Measurements from ENCODE around the gene TMTC4. TPM values are rescaled to one million over a fixed set of nuclear protein-coding genes. Genes with fewer than 3 reads are reported as not detected.

TMTC4 gene
- total RNA-seq, 1 donor from 2014 or later = 6.2 TPM

- H3K27ac ChIP-seq (replicated peaks) = no peak overlapping the region
- peaks cover 6% of the 10 kb centered on the region for H3K27me3 ChIP-seq (ENCODE audit: low read depth)
- H3K36me3 ChIP-seq = no peaks in the 10 kb centered on the region
- peaks cover 1% of the 10 kb centered on the region for H3K4me1 ChIP-seq
- DNase-seq = no peak
- no peaks in the 10 kb centered on the region for H3K9me3 ChIP-seq (replicated peaks)
- no peak for TF ChIP-seq CTCF (IDR thresholded peaks at IDR 0.05; ENCODE audit: borderline replicate concordance)
- H3K4me3 ChIP-seq = no peak overlapping the region
- intact Hi-C loops (cut with micrococcal nuclease) = no loop called here
These were observed 80.3 kb downstream of the TMTC4 start for GRCh38 chr13:100594255-100594654.

GRCh38 chr13:100589178-100589725 lies 85.3 kb downstream of the TMTC4 start:
- no peak overlapping the region for H3K27ac ChIP-seq (replicated peaks)
- DNase-seq = no peak
- intact Hi-C loops (cut with micrococcal nuclease) = no loop called here

GRCh38 chr13:100588331-100589177 lies 86.0 kb downstream of the TMTC4 start, which contains the start of gene GGACT:
Gene GGACT, minus strand, starts transcription at chr13:100588789. Its CDS starts 56,198 bp downstream, at chr13:100532591.
- H3K4me1 ChIP-seq = peaks cover 19% of the 10 kb centered on the region
- intact Hi-C loops (cut with micrococcal nuclease) = no loop called here
- no peaks in the 10 kb centered on the region for H3K9me3 ChIP-seq (replicated peaks)
- peak within 1 kb of the TSS; percentile 74 for H3K4me3 ChIP-seq
- H3K27me3 ChIP-seq (ENCODE audit: low read depth) = no peaks in the 10 kb centered on the region
- H3K36me3 ChIP-seq = no peaks in the 10 kb centered on the region
- DNase-seq = peak; percentile 70
- H3K27ac ChIP-seq (replicated peaks) = peak within 1 kb of the TSS; percentile 77
- peak; percentile 84 for TF ChIP-seq CTCF (IDR thresholded peaks at IDR 0.05; ENCODE audit: borderline replicate concordance)

More at GRCh38 chr13:100589178-100589725, 85.3 kb downstream of the TMTC4 start:
- H3K27me3 ChIP-seq (ENCODE audit: low read depth) = no peaks in the 10 kb centered on the region
- no peak for TF ChIP-seq CTCF (IDR thresholded peaks at IDR 0.05; ENCODE audit: borderline replicate concordance)
- peak overlapping the region; percentile 74 for H3K4me3 ChIP-seq
- H3K4me1 ChIP-seq = peaks cover 19% of the 10 kb centered on the region
- no peaks in the 10 kb centered on the region for H3K36me3 ChIP-seq
- no peaks in the 10 kb centered on the region for H3K9me3 ChIP-seq (replicated peaks)

GRCh38 chr13:100584896-100585295 lies 89.7 kb downstream of the TMTC4 start:
- no peak for TF ChIP-seq CTCF (IDR thresholded peaks at IDR 0.05; ENCODE audit: borderline replicate concordance)
- peaks cover 19% of the 10 kb centered on the region for H3K4me1 ChIP-seq
- DNase-seq = no peak

GRCh38 chr13:100581504-100581903 lies 93.1 kb downstream of the TMTC4 start:
- Histone ChIP-seq H3K4me1 (no peaks in the 10 kb centered on the region), H3K36me3 (peaks cover 27% of the 10 kb centered on the region), H3K9me3 (replicated peaks) (peaks cover 5% of the 10 kb centered on the region), H3K27ac (replicated peaks) (no peak overlapping the region), H3K27me3 (ENCODE audit: low read depth) (no peaks in the 10 kb centered on the region), H3K4me3 (no peak overlapping the region)
- no peak for DNase-seq
- no peak for TF ChIP-seq CTCF (IDR thresholded peaks at IDR 0.05; ENCODE audit: borderline replicate concordance)
- intact Hi-C loops (cut with micrococcal nuclease) = no loop called here

More at GRCh38 chr13:100584896-100585295, 89.7 kb downstream of the TMTC4 start:
- Histone ChIP-seq H3K9me3 (replicated peaks) (peaks cover 5% of the 10 kb centered on the region), H3K36me3 (peaks cover 27% of the 10 kb centered on the region), H3K27me3 (ENCODE audit: low read depth) (no peaks in the 10 kb centered on the region), H3K27ac (replicated peaks) (no peak overlapping the region), H3K4me3 (no peak overlapping the region)
- intact Hi-C loops (cut with micrococcal nuclease) = no loop called here

Data from left ventricle myocardium inferior (tissue), 1 donor.